ENCODE data around the gene RB1. TPM values are rescaled to one million over a fixed set of nuclear protein-coding genes. Genes with fewer than 3 reads are reported as not detected.

Gene RB1
- total and polyA plus RNA-seq, 2 donors (not counting 3 experiments of a cell fraction or from before 2014, with no cell fraction given) = 8.0 to 41.2 TPM

- Histone ChIP-seq H4K20me1 (replicated peaks; ENCODE audit: control insufficient read depth, extremely low read depth, insufficient read depth, low read length) (no peaks in the 10 kb centered on the region), H3K4me1 (ENCODE audit: control insufficient read depth, extremely low read depth, insufficient read depth, low read length) (peaks cover 4% of the 10 kb centered on the region), H3K4me3 (replicated peaks in 1 of 3; ENCODE audit: insufficient read depth in 1 of 3, low read depth in 1 of 3, low read length in 3 of 3) (no peak overlapping the region), H3K4me2 (ENCODE audit: insufficient read depth, low read length) (no peak overlapping the region), H3K27ac (ENCODE audit: insufficient read depth, low read depth, low read length) (no peak overlapping the region), H3K36me3 (ENCODE audit: control insufficient read depth in 2 of 2, extremely low read depth in 1 of 2, insufficient read depth in 2 of 2, low read length in 2 of 2) (no peaks in the 10 kb centered on the region), H3K9me3 (replicated peaks; ENCODE audit: control insufficient read depth, insufficient read depth, low read length) (no peaks in the 10 kb centered on the region), H3K79me2 (ENCODE audit: control insufficient read depth, insufficient read depth, low read length) (no peaks in the 10 kb centered on the region), H3K9ac (replicated peaks; ENCODE audit: extremely low read depth, insufficient read depth, low read length) (no peak overlapping the region), H3K27me3 (ENCODE audit: control insufficient read depth in 2 of 2, insufficient read depth in 2 of 2, low read length in 2 of 2) (no peaks in the 10 kb centered on the region), H3K9me1 (replicated peaks; ENCODE audit: control insufficient read depth, extremely low read depth, insufficient read depth, low read length) (no peaks in the 10 kb centered on the region), H2AFZ (ENCODE audit: low read depth, low read length) (no peak overlapping the region)
- DNase-seq (ENCODE audit: low read depth, low spot score) = no peak
- BruUV-seq (replicated peaks) = no TSS peak
- no peak for FAIRE-seq
- TF ChIP-seq GATA2 (IDR thresholded peaks at IDR 0.05; ENCODE audit: insufficient read depth, insufficient read length, low read depth, low read length) = no peak
- no peak for TF ChIP-seq POLR2AphosphoS5 (IDR thresholded peaks at IDR 0.05; ENCODE audit: insufficient read depth, low read depth, low read length)
- TF ChIP-seq POLR2A (IDR thresholded peaks at IDR 0.05; ENCODE audit: low read depth, low read length) = no peak
- no peak for TF ChIP-seq CTCF (IDR thresholded peaks at IDR 0.05; ENCODE audit: extremely low read depth in 1 of 2, insufficient read depth in 1 of 2, low read depth in 1 of 2, low read length in 2 of 2)
- no peak for TF ChIP-seq JUN (IDR thresholded peaks at IDR 0.05; ENCODE audit: borderline replicate concordance, insufficient read depth, insufficient read length, low read depth)
- no peak for TF ChIP-seq EZH2 (IDR thresholded peaks at IDR 0.05; ENCODE audit: borderline replicate concordance, low read depth, low read length, severe bottlenecking)
- no peak for TF ChIP-seq MYC (IDR thresholded peaks at IDR 0.05; ENCODE audit: low read depth, low read length)
- TF ChIP-seq FOS (IDR thresholded peaks at IDR 0.05; ENCODE audit: borderline replicate concordance, insufficient read depth, low read length) = no peak
- no peak for TF ChIP-seq MAX (IDR thresholded peaks at IDR 0.05; ENCODE audit: insufficient read depth, insufficient read length)
- POLR2A ChIA-PET = no interaction called here
- CTCF ChIA-PET = interaction anchor here (0.6 to 2.2 kb wide), 3 partner anchors 13 to 328 kb away, joined by 6 to 16 read pairs (median 7); no protein-coding TSS in a partner anchor
- dilution Hi-C loops (cut with MboI; ENCODE audit: extremely low pct_ligation_motif_present, low sequenced_read_pairs) (no loop called here), intact Hi-C loops (cut with micrococcal nuclease) (no loop called here)
Measured at GRCh38 chr13:48346583-48346982, 43.0 kb downstream of the RB1 start.

Data from endothelial cell of umbilical vein (primary cell).